Heart left ventricle (tissue), 16 donors: ENCODE measurements around the gene CDH8. TPM values are rescaled to one million over a fixed set of nuclear protein-coding genes. Genes with fewer than 3 reads are reported as not detected.

Experiments
- ATAC-seq, 4 donors: fragments of 200-7000 bp; cut with Tn5 transposase; one replicate each; pipeline ENCODE4 v1.9.1; 2020 to 2022; ENCODE audit warnings: moderate library complexity in 4 of 4, mild to moderate bottlenecking in 3 of 4, moderate number of reproducible peaks in 1 of 4
- DNase-seq, 5 donors: peaks; one replicate each; pipeline ENCODE4 v3.0.0-alpha.2; 2020
- H3K27ac ChIP-seq, 12 donors: fragments of 200-600 bp; sonication (generic) in 4 of 12; one replicate each; pipeline versions ENCODE4 v1.5.0 to v1.8.0; 2016 to 2022; ENCODE audit warnings: mild to moderate bottlenecking in 2 of 12
- H3K27me3 ChIP-seq, 9 donors: fragments of 200-600 bp; sonication (generic) in 2 of 9; one replicate each; pipeline versions ENCODE4 v1.5.1 to v1.8.0; 2016 to 2022; ENCODE audit warnings: mild to moderate bottlenecking in 3 of 9
- H3K36me3 ChIP-seq, 9 donors: fragments of 200-600 bp; sonication (generic) in 2 of 9; one replicate each; pipeline versions ENCODE4 v1.5.0 to v1.8.0; 2018 to 2022; ENCODE audit warnings: mild to moderate bottlenecking in 2 of 9
- H3K4me1 ChIP-seq, 12 donors: fragments of 200-600 bp; sonication (generic) in 4 of 12; one replicate each; pipeline versions ENCODE4 v1.5.0 to v1.8.0; 2016 to 2022; ENCODE audit warnings: mild to moderate bottlenecking in 3 of 12
- H3K4me3 ChIP-seq, 12 donors: fragments of 200-600 bp; sonication (generic) in 4 of 12; one replicate each; pipeline versions ENCODE4 v1.5.0 to v1.8.0; 2017 to 2022; ENCODE audit warnings: mild to moderate bottlenecking in 9 of 12, moderate library complexity in 4 of 12
- H3K9me3 ChIP-seq, 12 donors: fragments of 200-600 bp; sonication (generic) in 4 of 12; one replicate each; pipeline versions ENCODE4 v1.5.0 to v1.8.0; 2016 to 2022; ENCODE audit warnings: mild to moderate bottlenecking in 1 of 12
- POLR2A ChIP-seq, 2 donors: fragments of 450-650 bp; IDR thresholded peaks; one replicate each; pipeline ENCODE4 v1.6.1; 2017; ENCODE audit warnings: antibody characterized with exemption in 2 of 2, mild to moderate bottlenecking in 2 of 2, moderate library complexity in 2 of 2
- WGBS, 4 donors: extraction: QIAGEN DNeasy Blood & Tissue Kit in 2 of 4; methylation state at CpG; one replicate each; pipeline versions ENCODE4 v1.1.5 to v1.1.7; 2013 to 2018; 5-methylcytosine and 5-hydroxymethylcytosine counted together
- intact Hi-C, 10 donors: fragments of 100-400 bp; cut with DNase I; formaldehyde crosslinking; loops; one replicate each; pipeline versions ENCODE4 v1.11.1 to v1.14.2; 2022
- polyA plus RNA-seq, 2 donors: library from polyadenylated mRNA; stranded (reverse); fragments of 200-250 nt; gene quantifications; one replicate each; pipeline ENCODE4 v1.2.3, GENCODE V29; 2013
- total RNA-seq, 9 donors: library from RNA; depleted of rRNA in 2 of 9; stranded (reverse); fragments of >200 nt in 2 of 9; fragmentation: NEBNext Ultra II Directional in 3 of 9; extraction: Animal tissue kit (Norgen Biotek cat#: 25700) in 3 of 9; gene quantifications; one replicate each; pipeline versions ENCODE4 v1.1.0 to v1.2.4, GENCODE V29; 2016 to 2023
- TF ChIP-seq, protein P1 (sequence below), 12 donors: fragments of 200-600 bp; sonication (generic) in 4 of 12; IDR thresholded peaks; one replicate each; pipeline versions ENCODE4 v1.5.0 to v1.8.0; 2018 to 2022; ENCODE audit warnings: antibody characterized with exemption in 12 of 12, mild to moderate bottlenecking in 5 of 12
- donor health status: ischemic (EF 13 %, LVEDD 7.1; RV severe dilation, severe dysfunction).
- donor health status: healthy with polysubstance abuse.
- donor health status: DM: no; HTN: yes; CAD: no.
- donor health status: DM: no; HTN: no; CAD: no.
- donor health status: ischemic (EF 25% LVEDD 6.9; RV normal size, moderate dysfunction).
- donor health status: ischemic (EF 25% LVEDD 5.7; RV mildly dilated, moderate dysfunction).
- donor health status: healthy.
- donor health status: DM: yes; HTN: yes; CAD: no.
- donor health status: ischemic (EF 35%, LVEDD 5.7; RV mildly dilated, moderate dysfunction).
- donor health status: nonischemic (EF 11% LVEDD 7.7; RV severe dilation, severe dysfunction).
- donor health status: DM: yes; HTN: yes; CAD: no.
- donor health status: PGD.
- donor health status: ischemic (EF 29% LVEDD 5.4; RV normal size, mild dysfunction).
- donor health status: nonischemic (EF 23%, LVEDD 6.1; RV moderate dilation, normal function).

Gene CDH8
- total and polyA plus RNA-seq, 11 donors: 0.01 to 1.3 (median 0.37) TPM; not detected in 4

GRCh38 chr16:61957075-61957855 lies 79.0 kb downstream of the CDH8 start:
- Histone ChIP-seq H3K4me1 (no peaks in the 10 kb centered on the region), H3K36me3 (no peaks in the 10 kb centered on the region), H3K4me3 (no peak overlapping the region), H3K9me3 (no peaks in the 10 kb centered on the region), H3K27me3 (no peaks in the 10 kb centered on the region), H3K27ac (no peak overlapping the region)
- 51 to 62% (median 52%) methylated on average over 8 of the region's 8 CpGs for WGBS, 4 donors
- ATAC-seq (no peak), DNase-seq (no peak)
- intact Hi-C loops: no loop called here
- TF ChIP-seq, protein P1, sequence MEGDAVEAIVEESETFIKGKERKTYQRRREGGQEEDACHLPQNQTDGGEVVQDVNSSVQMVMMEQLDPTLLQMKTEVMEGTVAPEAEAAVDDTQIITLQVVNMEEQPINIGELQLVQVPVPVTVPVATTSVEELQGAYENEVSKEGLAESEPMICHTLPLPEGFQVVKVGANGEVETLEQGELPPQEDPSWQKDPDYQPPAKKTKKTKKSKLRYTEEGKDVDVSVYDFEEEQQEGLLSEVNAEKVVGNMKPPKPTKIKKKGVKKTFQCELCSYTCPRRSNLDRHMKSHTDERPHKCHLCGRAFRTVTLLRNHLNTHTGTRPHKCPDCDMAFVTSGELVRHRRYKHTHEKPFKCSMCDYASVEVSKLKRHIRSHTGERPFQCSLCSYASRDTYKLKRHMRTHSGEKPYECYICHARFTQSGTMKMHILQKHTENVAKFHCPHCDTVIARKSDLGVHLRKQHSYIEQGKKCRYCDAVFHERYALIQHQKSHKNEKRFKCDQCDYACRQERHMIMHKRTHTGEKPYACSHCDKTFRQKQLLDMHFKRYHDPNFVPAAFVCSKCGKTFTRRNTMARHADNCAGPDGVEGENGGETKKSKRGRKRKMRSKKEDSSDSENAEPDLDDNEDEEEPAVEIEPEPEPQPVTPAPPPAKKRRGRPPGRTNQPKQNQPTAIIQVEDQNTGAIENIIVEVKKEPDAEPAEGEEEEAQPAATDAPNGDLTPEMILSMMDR (IDR thresholded peaks at IDR 0.05): no peak
- no peak for TF ChIP-seq POLR2A (IDR thresholded peaks at IDR 0.05)

GRCh38 chr16:61952841-61953240 lies 83.4 kb downstream of the CDH8 start:
- Histone ChIP-seq H3K27ac (no peak overlapping the region), H3K4me1 (no peaks in the 10 kb centered on the region), H3K9me3 (peaks cover 0 to 5% (median 0%) of the 10 kb centered on the region in 12 donors), H3K27me3 (no peaks in the 10 kb centered on the region), H3K36me3 (no peaks in the 10 kb centered on the region), H3K4me3 (no peak overlapping the region)
- DNase-seq (no peak), ATAC-seq (no peak)
- WGBS, 4 donors: 42 to 63% (median 50%) methylated on average over 1 of the region's 1 CpG
- TF ChIP-seq POLR2A (IDR thresholded peaks at IDR 0.05): no peak
- TF ChIP-seq, protein P1 (IDR thresholded peaks at IDR 0.05): no peak
- intact Hi-C loops: no loop called here

GRCh38 chr16:61948414-61948813 lies 87.8 kb downstream of the CDH8 start:
- intact Hi-C loops: loop anchor here in 1 of 10 donors (10.0 kb wide), 1 partner anchor 64 kb away; no protein-coding TSS in a partner anchor
- no peak for TF ChIP-seq POLR2A (IDR thresholded peaks at IDR 0.05)
- Histone ChIP-seq H3K27ac (no peak overlapping the region), H3K4me3 (no peak overlapping the region), H3K9me3 (peaks cover 0 to 5% (median 0%) of the 10 kb centered on the region in 12 donors), H3K36me3 (no peaks in the 10 kb centered on the region), H3K27me3 (no peaks in the 10 kb centered on the region), H3K4me1 (no peaks in the 10 kb centered on the region)
- no peak for DNase-seq
- 72 to 84% (median 80%) methylated on average over 3 of the region's 3 CpGs for WGBS, 4 donors
- ATAC-seq: no peak

GRCh38 chr16:61946019-61946418 lies 90.2 kb downstream of the CDH8 start:
- TF ChIP-seq, protein P1 (IDR thresholded peaks at IDR 0.05): no peak
- no peak for TF ChIP-seq POLR2A (IDR thresholded peaks at IDR 0.05)
- H3K27ac ChIP-seq: no peak overlapping the region
- H3K4me1 ChIP-seq: no peaks in the 10 kb centered on the region
- H3K4me3 ChIP-seq: no peak overlapping the region
- no peak for ATAC-seq
- H3K36me3 ChIP-seq: no peaks in the 10 kb centered on the region
- peaks cover 0 to 5% (median 0%) of the 10 kb centered on the region in 12 donors for H3K9me3 ChIP-seq
- no peaks in the 10 kb centered on the region for H3K27me3 ChIP-seq
- intact Hi-C loops: loop anchor here in 1 of 10 donors (10.0 kb wide), 1 partner anchor 61 kb away; no protein-coding TSS in a partner anchor
- DNase-seq: no peak
